Naive thymus-derived CD8-positive, alpha-beta T cell (primary cell): Measurements from ENCODE around the gene MVD. TPM values are rescaled to one million over a fixed set of nuclear protein-coding genes. Genes with fewer than 3 reads are reported as not detected.
"Not testable (repeated sequence)": the region's sequence is repeated elsewhere in the genome, so short reads cannot be mapped to it uniquely, and the experiment has no call there.

ENCODE experiments used
- ATAC-seq, 2 donors: fragments of 150-1000 bp; cut with Tn5 transposase in 1 of 2; sonication (Bioruptor Pico), chemical (Tn5 transposase) in 1 of 2; 1 replicate in 1 of 2; 2 replicates in 1 of 2; pipeline ENCODE4 v1.10.0; 2021; ENCODE audit warnings: mild to moderate bottlenecking in 2 of 2, moderate library complexity in 2 of 2
- POLR2A ChIA-PET: fragments of 350-600 bp; sonication (Branson Sonifier 250); formaldehyde crosslinking; loops from one replicate; lab custom pipeline; 2021; ENCODE audit warnings: antibody characterized with exemption; lab: Charles Lee
- DNase-seq, 10 donors: peaks; one replicate each; pipeline versions ENCODE4 v3.0.0 to v3.0.0-alpha.2; 2020 to 2022
- H3K27ac Mint-ChIP-seq, 10 donors: one replicate each; pipeline ENCODE4 v1.8.0; 2020 to 2022; ENCODE audit warnings: mild to moderate bottlenecking in 10 of 10, mixed read lengths in 10 of 10, moderate library complexity in 4 of 10, inconsistent platforms in 1 of 10
- H3K27me3 Mint-ChIP-seq, 5 donors: one replicate each; pipeline ENCODE4 v1.8.0; 2021 to 2022; ENCODE audit warnings: mixed read lengths in 5 of 5
- H3K36me3 Mint-ChIP-seq, 3 donors: one replicate each; pipeline ENCODE4 v1.8.0; 2020 to 2022; ENCODE audit warnings: mixed read lengths in 3 of 3, mild to moderate bottlenecking in 2 of 3, inconsistent platforms in 1 of 3
- H3K4me1 Mint-ChIP-seq, 4 donors: one replicate each; pipeline ENCODE4 v1.8.0; 2021 to 2022; ENCODE audit warnings: mixed read lengths in 4 of 4
- H3K4me3 Mint-ChIP-seq, 10 donors: one replicate each; pipeline ENCODE4 v1.8.0; 2020 to 2022; ENCODE audit warnings: mild to moderate bottlenecking in 10 of 10, mixed read lengths in 10 of 10, moderate library complexity in 6 of 10, inconsistent platforms in 1 of 10
- H3K9me3 Mint-ChIP-seq, 9 donors: one replicate each; pipeline ENCODE4 v1.8.0; 2020 to 2022; ENCODE audit warnings: mixed read lengths in 9 of 9, mild to moderate bottlenecking in 3 of 9, inconsistent platforms in 1 of 9, moderate library complexity in 1 of 9
- polyA plus RNA-seq, 3 donors: library from polyadenylated mRNA; unstranded; fragments of 300-500 nt; fragmentation: Illumina TruSeq; gene quantifications; one replicate each; pipeline ENCODE4 v1.2.3, GENCODE V29; 2021
- total RNA-seq, 8 experiments: library from RNA in 2 of 8; stranded (reverse) in 2 of 8; gene quantifications; one replicate each; pipeline ENCODE4 v1.2.3 and lab custom pipeline; 2021 to 2026

Gene MVD
- total and polyA plus RNA-seq, 5 experiments from 2014 or later: 14.4 to 42.7 (median 20.4) TPM

DNA sequence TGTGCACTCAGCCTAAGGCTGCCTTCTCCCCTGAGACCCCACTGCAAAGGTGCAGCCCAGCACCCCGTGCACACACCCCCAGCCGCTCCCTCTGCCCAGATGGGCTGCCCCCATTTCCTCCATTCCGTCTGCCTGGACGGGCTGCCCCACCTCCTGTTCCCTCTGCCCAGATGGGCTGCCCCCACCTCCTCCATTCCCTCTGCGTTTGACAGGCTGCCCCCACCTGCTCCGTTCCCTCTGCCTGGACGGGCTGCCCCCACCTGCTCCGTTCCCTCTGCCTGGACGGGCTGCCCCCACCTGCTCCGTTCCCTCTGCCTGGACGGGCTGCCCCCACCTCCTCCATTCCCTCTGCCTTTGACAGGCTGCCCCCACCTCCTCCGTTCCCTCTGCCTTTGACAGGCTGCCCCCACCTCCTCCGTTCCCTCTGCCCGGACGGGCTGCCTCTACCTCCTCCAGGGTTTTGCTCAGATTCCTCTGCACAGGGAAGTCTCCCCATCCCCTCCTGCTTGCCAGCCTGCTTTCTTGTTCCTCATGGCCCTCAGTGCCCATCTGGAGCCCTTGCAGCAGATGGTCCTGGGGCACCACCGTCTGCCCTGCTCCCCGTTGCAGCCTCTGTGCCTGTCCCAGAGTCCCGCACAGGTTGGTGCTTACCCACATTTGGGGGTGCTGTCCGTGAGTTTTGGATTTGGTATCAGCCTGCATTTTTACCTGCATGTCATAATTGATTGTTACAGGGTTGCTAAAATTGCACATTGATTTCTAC lies 47.9 kb downstream of the MVD start:
- Mint-ChIP-seq H3K4me3 (no peak overlapping the region), H3K27me3 (peaks cover 0 to under 1% (median 0%) of the 10 kb centered on the region in 5 donors), H3K27ac (peak overlapping the region in 8 of 10 donors; percentile 13 to 79 (median 70)), H3K4me1 (peaks cover 19 to 31% (median 27%) of the 10 kb centered on the region in 4 donors), H3K9me3 (no peaks in the 10 kb centered on the region), H3K36me3 (peaks cover 0 to 64% (median 4%) of the 10 kb centered on the region in 3 donors)
- ATAC-seq (no peak), DNase-seq (no peak)
- POLR2A ChIA-PET: no interaction called here

DNA sequence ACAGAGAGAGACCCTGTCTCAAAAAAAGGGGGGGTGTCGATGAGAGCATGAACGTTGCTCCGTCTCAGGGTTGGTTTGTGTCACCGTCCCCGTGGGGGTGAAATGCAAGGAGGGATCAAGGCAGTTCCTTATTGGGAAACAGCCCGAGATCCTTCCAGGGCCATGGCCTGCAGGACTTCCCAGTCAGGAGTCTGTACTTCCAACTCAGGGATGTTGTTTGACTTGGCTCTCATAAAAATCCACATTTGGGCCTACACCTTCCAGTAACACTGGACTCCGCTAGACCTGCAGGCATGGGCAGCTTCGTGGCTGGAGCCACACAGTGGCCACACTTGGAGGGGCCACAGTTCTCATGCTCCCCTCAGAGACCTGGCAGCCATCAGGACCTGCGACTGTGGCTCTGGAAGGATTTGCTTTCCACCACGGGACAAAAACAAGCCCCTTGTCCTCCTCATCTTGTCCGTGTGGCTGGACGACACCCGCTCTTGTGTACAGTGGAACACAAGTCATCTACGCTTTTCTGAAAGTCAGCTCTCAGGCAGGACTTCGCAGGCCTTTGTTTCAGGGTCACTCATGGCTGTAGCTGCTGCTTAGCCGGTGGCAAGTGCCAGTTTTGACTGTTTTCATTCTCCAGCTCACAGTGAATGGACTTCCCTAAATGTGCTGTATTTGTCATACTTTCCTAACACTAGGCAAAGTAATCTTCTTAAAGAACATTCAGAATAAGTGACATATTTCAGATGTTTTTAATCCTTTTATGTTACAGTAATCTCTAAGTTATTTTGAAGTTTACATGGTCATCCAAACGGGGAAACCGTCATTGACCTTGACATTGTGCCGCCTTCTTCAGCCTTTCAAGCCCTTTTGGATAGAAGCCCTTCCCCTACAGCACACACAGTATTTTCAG lies 48.7 kb downstream of the MVD start:
- POLR2A ChIA-PET: no interaction called here

GRCh38 chr16:88613293-88613692 lies 49.6 kb downstream of the MVD start:
- Mint-ChIP-seq H3K27me3 (no peaks in the 10 kb centered on the region), H3K4me1 (peaks cover 9 to 15% (median 14%) of the 10 kb centered on the region in 4 donors), H3K27ac (peak overlapping the region in 6 of 10 donors; percentile 8 to 72 (median 37)), H3K36me3 (peaks cover 0 to 71% (median 10%) of the 10 kb centered on the region in 3 donors), H3K4me3 (no peak overlapping the region), H3K9me3 (no peaks in the 10 kb centered on the region)
- DNase-seq (no peak), ATAC-seq (no peak)
- POLR2A ChIA-PET: interaction anchor here (1.3 kb wide), 1 partner anchor 68 kb away, joined by 5 read pairs; no protein-coding TSS in a partner anchor

More for the DNA sequence above, 48.7 kb downstream of the MVD start:
- peak overlapping the region in 7 of 10 donors; percentile 23 to 75 (median 63) for H3K27ac Mint-ChIP-seq
- no peak overlapping the region for H3K4me3 Mint-ChIP-seq
- peaks cover 0 to 66% (median 7%) of the 10 kb centered on the region in 3 donors for H3K36me3 Mint-ChIP-seq
- no peaks in the 10 kb centered on the region for H3K27me3 Mint-ChIP-seq
- DNase-seq (no peak), ATAC-seq (no peak)
- H3K4me1 Mint-ChIP-seq: peaks cover 15 to 23% (median 19%) of the 10 kb centered on the region in 4 donors
- no peaks in the 10 kb centered on the region for H3K9me3 Mint-ChIP-seq

- Mint-ChIP-seq H3K27ac (peak overlapping the region in 6 of 10 donors; percentile 11 to 74 (median 56)), H3K4me1 (peaks cover under 1 to 20% (median 14%) of the 10 kb centered on the region in 4 donors), H3K36me3 (peaks cover 0 to 79% (median 10%) of the 10 kb centered on the region in 3 donors), H3K4me3 (no peak overlapping the region), H3K9me3 (no peaks in the 10 kb centered on the region), H3K27me3 (no peaks in the 10 kb centered on the region)
- POLR2A ChIA-PET: no interaction called here
- DNase-seq (no peak), ATAC-seq (no peak)
These were observed 51.7 kb downstream of the MVD start for GRCh38 chr16:88610909-88611812.

- ATAC-seq: no peak
- Mint-ChIP-seq H3K4me1 (peaks cover 0 to 17% (median 13%) of the 10 kb centered on the region in 4 donors), H3K27me3 (no peaks in the 10 kb centered on the region), H3K27ac (no peak overlapping the region), H3K9me3 (no peaks in the 10 kb centered on the region), H3K36me3 (peaks cover 0 to 77% (median 10%) of the 10 kb centered on the region in 3 donors), H3K4me3 (no peak overlapping the region)
- POLR2A ChIA-PET: interaction anchor here (0.6 kb wide), 1 partner anchor 17 kb away, joined by 3 read pairs; no protein-coding TSS in a partner anchor
- DNase-seq: no peak
These were observed 52.8 kb downstream of the MVD start for GRCh38 chr16:88610080-88610479.

GRCh38 chr16:88609426-88609825 lies 53.5 kb downstream of the MVD start:
- DNase-seq, H3K9me3 Mint-ChIP-seq, H3K27ac Mint-ChIP-seq, H3K27me3 Mint-ChIP-seq, ATAC-seq, H3K4me3 Mint-ChIP-seq: not testable (repeated sequence)
- Mint-ChIP-seq H3K4me1 (peaks cover 0 to 17% (median 13%) of the 10 kb centered on the region in 4 donors), H3K36me3 (peaks cover 0 to 79% (median 10%) of the 10 kb centered on the region in 3 donors)
- POLR2A ChIA-PET: interaction anchor here (0.6 kb wide), 1 partner anchor 17 kb away, joined by 3 read pairs; no protein-coding TSS in a partner anchor

GRCh38 chr16:88608076-88608475 lies 54.8 kb downstream of the MVD start:
- Mint-ChIP-seq H3K27me3 (no peaks in the 10 kb centered on the region), H3K4me3 (no peak overlapping the region), H3K9me3 (no peaks in the 10 kb centered on the region), H3K36me3 (peaks cover 0 to 76% (median 10%) of the 10 kb centered on the region in 3 donors), H3K27ac (peak overlapping the region in 1 of 10 donors; percentile 67), H3K4me1 (peaks cover 0 to 11% (median 8%) of the 10 kb centered on the region in 4 donors)
- ATAC-seq: no peak
- DNase-seq: no peak
- POLR2A ChIA-PET: interaction anchor here (0.7 kb wide), 1 partner anchor 74 kb away, joined by 3 read pairs; no protein-coding TSS in a partner anchor

GRCh38 chr16:88606148-88606757 lies 56.6 kb downstream of the MVD start:
- DNase-seq (no peak), ATAC-seq (no peak)
- H3K4me1 Mint-ChIP-seq: peaks cover 0 to 9% (median 7%) of the 10 kb centered on the region in 4 donors
- H3K9me3 Mint-ChIP-seq: no peaks in the 10 kb centered on the region
- H3K27me3 Mint-ChIP-seq: no peaks in the 10 kb centered on the region
- no peak overlapping the region for H3K4me3 Mint-ChIP-seq
- peaks cover 0 to 79% (median 12%) of the 10 kb centered on the region in 3 donors for H3K36me3 Mint-ChIP-seq
- H3K27ac Mint-ChIP-seq: peak overlapping the region in 1 of 10 donors; percentile 24
- POLR2A ChIA-PET: interaction anchor here (0.5 kb wide), 1 partner anchor 923 kb away, joined by 3 read pairs; no protein-coding TSS in a partner anchor

DNA sequence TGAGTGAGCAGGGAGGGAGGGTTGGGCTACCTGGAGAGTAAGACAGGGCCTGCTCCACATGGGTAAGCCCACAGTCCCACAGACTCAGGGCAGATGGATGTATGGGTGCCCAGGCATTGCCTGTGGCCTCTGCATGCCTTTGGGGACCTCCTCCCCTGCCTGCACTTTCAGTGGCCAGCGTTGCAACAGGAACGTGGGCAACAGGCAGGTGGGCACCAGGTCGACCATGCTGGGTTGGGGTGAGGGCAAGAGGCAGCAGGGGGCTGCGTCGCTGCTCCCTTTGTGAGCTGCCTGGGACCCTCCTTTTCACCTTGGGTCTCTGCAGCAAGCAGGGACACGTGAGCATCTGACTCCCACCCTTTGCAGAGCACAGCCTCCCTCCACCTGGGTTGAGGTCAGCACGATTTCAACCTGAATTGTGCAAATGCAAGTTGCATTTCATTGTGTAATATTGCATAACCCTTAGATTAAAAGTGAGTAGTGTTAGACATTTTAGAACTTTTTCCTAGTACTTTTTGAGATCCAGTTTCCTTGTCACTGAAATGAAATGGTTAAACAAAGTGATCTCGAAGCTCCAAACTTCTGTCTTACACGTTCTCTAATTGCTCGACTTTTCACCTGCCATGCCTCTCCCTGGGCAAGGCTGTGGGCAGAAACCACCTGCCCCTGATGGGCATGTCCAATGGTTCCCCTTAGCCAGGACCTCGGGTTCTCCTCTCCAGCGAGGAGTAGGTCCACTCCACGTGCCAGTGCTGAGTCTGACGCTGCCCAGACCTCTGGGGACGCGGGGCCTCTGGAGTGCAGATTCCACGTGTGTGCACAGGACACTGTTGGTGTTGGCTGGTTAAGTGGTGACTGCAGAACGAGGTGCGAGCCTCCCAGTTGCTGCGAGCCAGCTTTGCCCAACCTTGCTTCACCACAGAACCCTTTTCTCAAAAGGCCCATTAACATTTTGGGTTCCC lies 57.4 kb downstream of the MVD start:
- Mint-ChIP-seq H3K27me3 (no peaks in the 10 kb centered on the region), H3K27ac (no peak overlapping the region), H3K36me3 (peaks cover 0 to 81% (median 12%) of the 10 kb centered on the region in 3 donors), H3K4me1 (peaks cover 0 to 9% (median 7%) of the 10 kb centered on the region in 4 donors), H3K9me3 (no peaks in the 10 kb centered on the region), H3K4me3 (no peak overlapping the region)
- DNase-seq (no peak), ATAC-seq (no peak)
- POLR2A ChIA-PET: no interaction called here

- Mint-ChIP-seq H3K4me1 (peaks cover 0 to 3% (median 3%) of the 10 kb centered on the region in 4 donors), H3K27ac (peak overlapping the region in 1 of 10 donors; percentile 79), H3K27me3 (no peaks in the 10 kb centered on the region), H3K4me3 (no peak overlapping the region), H3K36me3 (peaks cover 0 to 72% (median 10%) of the 10 kb centered on the region in 3 donors), H3K9me3 (no peaks in the 10 kb centered on the region)
- POLR2A ChIA-PET: no interaction called here
- ATAC-seq (no peak), DNase-seq (no peak)
These were observed 60.8 kb downstream of the MVD start for GRCh38 chr16:88602091-88602490.
